ENCODE data around the gene LRRIQ4. TPM values are rescaled to one million over a fixed set of nuclear protein-coding genes. Genes with fewer than 3 reads are reported as not detected.

The LRRIQ4 gene
- total RNA-seq, 6 experiments from 2014 or later: not detected

DNA sequence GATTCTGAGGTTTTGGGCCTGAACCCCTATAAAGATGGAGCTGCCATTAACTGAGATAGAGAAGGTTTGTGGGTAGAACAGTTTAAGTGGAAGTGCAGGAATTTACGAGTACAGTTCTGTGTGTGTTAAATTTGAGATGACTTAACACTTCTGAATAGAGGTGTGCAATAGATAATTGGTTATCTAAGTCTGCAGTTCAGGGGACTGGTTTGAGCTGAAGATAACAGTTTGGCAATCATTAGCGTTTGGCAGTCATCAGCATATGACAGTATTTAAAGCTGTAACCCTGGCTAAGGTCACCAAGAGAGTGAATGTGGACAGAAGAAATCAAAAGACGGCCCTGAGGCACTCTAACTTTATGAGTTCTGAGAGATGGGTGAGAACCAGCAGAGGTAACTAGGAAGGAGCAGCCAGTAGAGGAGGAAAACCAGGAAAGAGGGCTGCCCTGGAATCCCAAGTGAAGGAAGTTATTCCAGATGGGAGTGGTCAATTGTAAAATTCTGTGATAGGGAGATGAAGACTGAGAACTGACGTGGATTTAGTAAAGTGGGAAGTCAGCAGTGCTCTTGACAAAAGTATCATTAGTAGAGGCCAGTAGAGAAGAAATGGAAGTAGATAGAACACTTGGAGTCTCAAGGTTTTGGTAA is 31.3 kb upstream of the LRRIQ4 start:
- Histone ChIP-seq H3K27ac (no peak overlapping the region), H3K4me3 (no peak overlapping the region), H3K36me3 (peaks cover 0 to 78% (median 19%) of the 10 kb centered on the region in 4 donors), H3K4me1 (no peaks in the 10 kb centered on the region), H3K27me3 (no peaks in the 10 kb centered on the region), H3K9me3 (no peaks in the 10 kb centered on the region)
- TF ChIP-seq CTCF (IDR thresholded peaks at IDR 0.05): no peak
- TF ChIP-seq POLR2A (IDR thresholded peaks at IDR 0.05): no peak
- intact Hi-C loops (cut with DNase I): no loop called here
- DNase-seq (no peak), ATAC-seq (peak in 1 of 4 donors; percentile 43)
- WGBS (ENCODE audit: insufficient coverage, low coverage, low lambda C conversion rate, missing lambda C conversion rate): 61% methylated on average over 4 of the region's 4 CpGs

GRCh38 chr3:169787120-169787519 is 25.6 kb upstream of the LRRIQ4 start:
- peaks cover 0 to 41% (median 11%) of the 10 kb centered on the region in 4 donors for H3K36me3 ChIP-seq
- intact Hi-C loops (cut with DNase I): no loop called here
- 95% methylated on average over 4 of the region's 4 CpGs for WGBS (ENCODE audit: insufficient coverage, low coverage, low lambda C conversion rate, missing lambda C conversion rate)
- no peaks in the 10 kb centered on the region for H3K27me3 ChIP-seq
- no peaks in the 10 kb centered on the region for H3K9me3 ChIP-seq
- no peak for DNase-seq
- no peak for ATAC-seq
- H3K27ac ChIP-seq: no peak overlapping the region
- H3K4me3 ChIP-seq: no peak overlapping the region
- no peaks in the 10 kb centered on the region for H3K4me1 ChIP-seq
- no peak for TF ChIP-seq CTCF (IDR thresholded peaks at IDR 0.05)
- no peak for TF ChIP-seq POLR2A (IDR thresholded peaks at IDR 0.05)

- TF ChIP-seq CTCF (IDR thresholded peaks at IDR 0.05) (no peak), POLR2A (IDR thresholded peaks at IDR 0.05) (no peak)
- ATAC-seq (no peak), DNase-seq (no peak)
- Histone ChIP-seq H3K9me3 (no peaks in the 10 kb centered on the region), H3K27ac (no peak overlapping the region), H3K4me3 (no peak overlapping the region), H3K4me1 (no peaks in the 10 kb centered on the region), H3K36me3 (peaks cover 0 to 35% (median 10%) of the 10 kb centered on the region in 4 donors), H3K27me3 (no peaks in the 10 kb centered on the region)
- intact Hi-C loops (cut with DNase I): no loop called here
- 60% methylated on average over 1 of the region's 1 CpG for WGBS (ENCODE audit: insufficient coverage, low coverage, low lambda C conversion rate, missing lambda C conversion rate)
Measured at GRCh38 chr3:169787791-169788190, 24.9 kb upstream of the LRRIQ4 start.

- peaks cover 0 to 21% (median 8%) of the 10 kb centered on the region in 4 donors for H3K36me3 ChIP-seq
- intact Hi-C loops (cut with DNase I): no loop called here
- H3K4me1 ChIP-seq: no peaks in the 10 kb centered on the region
- no peak for ATAC-seq
- H3K4me3 ChIP-seq: no peak overlapping the region
- no peak overlapping the region for H3K27ac ChIP-seq
- DNase-seq: no peak
- H3K9me3 ChIP-seq: no peaks in the 10 kb centered on the region
- no peak for TF ChIP-seq CTCF (IDR thresholded peaks at IDR 0.05)
- TF ChIP-seq POLR2A (IDR thresholded peaks at IDR 0.05): no peak
- no peaks in the 10 kb centered on the region for H3K27me3 ChIP-seq
Measured at GRCh38 chr3:169790219-169790618, 22.5 kb upstream of the LRRIQ4 start.
